ENCODE data around the gene CDK11A. TPM values are rescaled to one million over a fixed set of nuclear protein-coding genes. Genes with fewer than 3 reads are reported as not detected.

Gene CDK11A
- total and polyA plus RNA-seq, 5 experiments from 2014 or later: 14.2 to 173 (median 28.6) TPM

Other genes starting within 250 kb of the CDK11A start
- 10 to 100 TPM; 24.7 to 27.5 TPM for gene ATAD3A, start 212.2 kb downstream of the CDK11A start, total RNA-seq
- 10 to 100 TPM in 1 of 3 donors, 1 to 10 TPM in 2; 7.7 to 15.3 (median 8.5) TPM for gene ATAD3A, start 212.2 kb downstream of the CDK11A start, polyA plus RNA-seq
- 1 to 10 TPM; 3.4 TPM for gene TMEM240, start 183.7 kb downstream of the CDK11A start, total RNA-seq
- not detected for gene TMEM240, start 183.7 kb downstream of the CDK11A start, polyA plus RNA-seq
- 100 to 1,000 TPM; 158 to 162 TPM for gene SSU72, start 149.5 kb downstream of the CDK11A start, total RNA-seq
- 100 to 1,000 TPM; 219 to 290 (median 248) TPM for gene SSU72, start 149.5 kb downstream of the CDK11A start, polyA plus RNA-seq
- gene FNDC10, start 124.2 kb downstream of the CDK11A start, total RNA-seq: 1 to 10 TPM; 3.7 to 3.8 TPM
- gene FNDC10, start 124.2 kb downstream of the CDK11A start, polyA plus RNA-seq: 1 to 10 TPM in 1 of 3 donors, under 1 TPM in 2; 0.75 to 2.4 (median 0.89) TPM
- gene MIB2, start 108.9 kb downstream of the CDK11A start, total RNA-seq: 100 to 1,000 TPM; 109 to 122 TPM
- gene MIB2, start 108.9 kb downstream of the CDK11A start, polyA plus RNA-seq: 10 to 100 TPM; 23.6 to 31.1 (median 27.2) TPM
- 1 to 10 TPM; 3.6 to 6.1 TPM for gene MMP23B, start 92.2 kb downstream of the CDK11A start, total RNA-seq
- gene MMP23B, start 92.2 kb downstream of the CDK11A start, polyA plus RNA-seq: 1 to 10 TPM in 2 of 3 donors, not detected in 1; 1.1 to 2.4 TPM
- gene CDK11B, start 65.4 kb downstream of the CDK11A start, total RNA-seq: 10 to 100 TPM; 43.6 to 44.3 TPM
- 10 to 100 TPM; 11.8 to 19.7 (median 12.7) TPM for gene CDK11B, start 65.4 kb downstream of the CDK11A start, polyA plus RNA-seq
- 100 to 1,000 TPM; 106 to 110 TPM for gene SLC35E2B, start 31.6 kb downstream of the CDK11A start, total RNA-seq
- 10 to 100 TPM; 30.2 to 45.1 (median 36.7) TPM for gene SLC35E2B, start 31.6 kb downstream of the CDK11A start, polyA plus RNA-seq
- 10 to 100 TPM; 47.3 to 53.9 TPM for gene NADK, start 54.1 kb upstream of the CDK11A start, total RNA-seq
- 10 to 100 TPM; 18.3 to 25.4 (median 19.7) TPM for gene NADK, start 54.1 kb upstream of the CDK11A start, polyA plus RNA-seq
- gene GNB1, start 166.7 kb upstream of the CDK11A start, total RNA-seq: 100 to 1,000 TPM; 231 to 232 TPM
- gene GNB1, start 166.7 kb upstream of the CDK11A start, polyA plus RNA-seq: 100 to 1,000 TPM in 2 of 3 donors, 10 to 100 TPM in 1; 45.9 to 107 (median 105) TPM
- gene CALML6, start 190.9 kb upstream of the CDK11A start, total RNA-seq: 1 to 10 TPM; 1.4 to 1.6 TPM
- gene CALML6, start 190.9 kb upstream of the CDK11A start, polyA plus RNA-seq: not detected
- gene TMEM52, start 194.9 kb upstream of the CDK11A start, total RNA-seq: 1 to 10 TPM in 1 of 2 experiments, not detected in 1; 1.0 TPM
- gene TMEM52, start 194.9 kb upstream of the CDK11A start, polyA plus RNA-seq: under 1 TPM in 2 of 3 donors, not detected in 1; 0.20 to 0.53 TPM